Tibial nerve (tissue), 4 donors: ENCODE data around the gene ERI2.

Experiments used
- EP300 ChIP-seq, 2 donors: sonication (generic); formaldehyde crosslinking; IDR thresholded peaks; one replicate each; pipeline ENCODE4 v1.6.1; 2017; ENCODE audit warnings: antibody characterized with exemption in 2 of 2, mild to moderate bottlenecking in 1 of 2
- POLR2A ChIP-seq, 2 donors: fragments of 450-650 bp; IDR thresholded peaks; one replicate each; pipeline ENCODE4 v1.6.1; 2017; ENCODE audit warnings: antibody characterized with exemption in 2 of 2, mild to moderate bottlenecking in 2 of 2, moderate library complexity in 2 of 2
- TF ChIP-seq, protein P1 (sequence below), 5 experiments: fragments of 200-600 bp in 3 of 5; fragments of 450-650 bp in 2 of 5; sonication (generic) in 3 of 5; IDR thresholded peaks; one replicate each; pipeline ENCODE4 v1.5.1; 2016 to 2019; ENCODE audit warnings: antibody characterized with exemption in 5 of 5, mild to moderate bottlenecking in 3 of 5, moderate library complexity in 2 of 5

GRCh38 chr16:20833086-20833485, 26.8 kb upstream of the ERI2 start:
- TF ChIP-seq, protein P1, sequence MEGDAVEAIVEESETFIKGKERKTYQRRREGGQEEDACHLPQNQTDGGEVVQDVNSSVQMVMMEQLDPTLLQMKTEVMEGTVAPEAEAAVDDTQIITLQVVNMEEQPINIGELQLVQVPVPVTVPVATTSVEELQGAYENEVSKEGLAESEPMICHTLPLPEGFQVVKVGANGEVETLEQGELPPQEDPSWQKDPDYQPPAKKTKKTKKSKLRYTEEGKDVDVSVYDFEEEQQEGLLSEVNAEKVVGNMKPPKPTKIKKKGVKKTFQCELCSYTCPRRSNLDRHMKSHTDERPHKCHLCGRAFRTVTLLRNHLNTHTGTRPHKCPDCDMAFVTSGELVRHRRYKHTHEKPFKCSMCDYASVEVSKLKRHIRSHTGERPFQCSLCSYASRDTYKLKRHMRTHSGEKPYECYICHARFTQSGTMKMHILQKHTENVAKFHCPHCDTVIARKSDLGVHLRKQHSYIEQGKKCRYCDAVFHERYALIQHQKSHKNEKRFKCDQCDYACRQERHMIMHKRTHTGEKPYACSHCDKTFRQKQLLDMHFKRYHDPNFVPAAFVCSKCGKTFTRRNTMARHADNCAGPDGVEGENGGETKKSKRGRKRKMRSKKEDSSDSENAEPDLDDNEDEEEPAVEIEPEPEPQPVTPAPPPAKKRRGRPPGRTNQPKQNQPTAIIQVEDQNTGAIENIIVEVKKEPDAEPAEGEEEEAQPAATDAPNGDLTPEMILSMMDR (IDR thresholded peaks at IDR 0.05), result no peak
- no peak for TF ChIP-seq POLR2A (IDR thresholded peaks at IDR 0.05)
- no peak for TF ChIP-seq EP300 (IDR thresholded peaks at IDR 0.05)
